SK-N-SH (cell line): ENCODE results near the gene VPS50. TPM values are rescaled to one million over a fixed set of nuclear protein-coding genes. Genes with fewer than 3 reads are reported as not detected.

Experiments
- CTCF ChIA-PET: fragments of 300-600, 350-600 bp; formaldehyde crosslinking; extraction: SDS; loops from one replicate; lab custom pipeline; 2021; lab: Yijun Ruan, JAX
- POLR2A ChIA-PET: fragments of 350-600 bp; sonication (Branson Sonifier 250); formaldehyde crosslinking; extraction: SDS; loops from one replicate; lab custom pipeline; 2020; ENCODE audit warnings: antibody characterized with exemption, inconsistent platforms; lab: Yijun Ruan, JAX
- DNase-seq: peaks from one replicate; pipeline ENCODE4 v3.0.0; 2012
- H2AFZ ChIP-seq: fragments of 200-600 bp; sonication (generic); 2 replicates; pipeline ENCODE4 v1.8.1; 2016; ENCODE audit warnings: antibody characterized with exemption, mild to moderate bottlenecking, low read depth
- H3F3A ChIP-seq: fragments of 200-600 bp; sonication (generic); replicated peaks from 2 replicates; pipeline ENCODE3; 2016; ENCODE audit warnings: antibody characterized with exemption, mild to moderate bottlenecking; ENCODE audit not compliant: insufficient read depth
- H3K27ac ChIP-seq, 2 experiments: fragments of 200-500 bp in 1 of 2; fragments of 200-600 bp in 1 of 2; sonication (Bioruptor generic) in 1 of 2; sonication (generic), shearing (Covaris generic) in 1 of 2; 2 replicates each; pipeline versions ENCODE4 v1.5.1 to v1.6.1; 2014 to 2016; ENCODE audit warnings: low read depth in 2 of 2, inconsistent platforms in 1 of 2, low read length in 1 of 2, mild to moderate bottlenecking in 1 of 2, mixed read lengths in 1 of 2
- H3K27me3 ChIP-seq: fragments of 200-600 bp; sonication (generic), shearing (Covaris generic); 2 replicates; pipeline ENCODE4 v1.6.1; 2016; ENCODE audit warnings: mixed run types; ENCODE audit not compliant: insufficient read depth
- H3K36me3 ChIP-seq, 2 experiments: fragments of 200-500 bp in 1 of 2; fragments of 200-600 bp in 1 of 2; sonication (Bioruptor generic) in 1 of 2; sonication (generic) in 1 of 2; replicated peaks in 1 of 2; 2 replicates each; pipeline versions ENCODE3 to v1.5.1; 2014 to 2016; ENCODE audit warnings: low read length in 1 of 2, mild to moderate bottlenecking in 1 of 2; ENCODE audit not compliant: insufficient read depth in 2 of 2, control insufficient read depth in 1 of 2
- H3K4me1 ChIP-seq, 2 experiments: fragments of 200-500 bp in 1 of 2; fragments of 200-600 bp in 1 of 2; sonication (Bioruptor generic) in 1 of 2; sonication (generic), shearing (Covaris generic) in 1 of 2; 2 replicates each; pipeline versions ENCODE4 v1.5.1 to v1.6.1; 2014 to 2016; ENCODE audit warnings: low read depth in 1 of 2, low read length in 1 of 2, mixed run types in 1 of 2; ENCODE audit not compliant: insufficient read depth in 2 of 2, control insufficient read depth in 1 of 2
- H3K4me2 ChIP-seq: fragments of 200-600 bp; sonication (generic), shearing (Covaris generic); 2 replicates; pipeline ENCODE4 v1.6.1; 2017; ENCODE audit warnings: mixed run types
- H3K4me3 ChIP-seq, 2 experiments: fragments of 200-500 bp in 1 of 2; fragments of 200-600 bp in 1 of 2; sonication (Bioruptor generic) in 1 of 2; sonication (generic), shearing (Covaris generic) in 1 of 2; 2 replicates each; pipeline versions ENCODE4 v1.5.1 to v1.8.1; 2014 to 2016; ENCODE audit warnings: low read depth in 2 of 2, inconsistent platforms in 1 of 2, low read length in 1 of 2, mild to moderate bottlenecking in 1 of 2, mixed read lengths in 1 of 2, moderate library complexity in 1 of 2
- H3K79me2 ChIP-seq: fragments of 200-600 bp; sonication (generic); 2 replicates; pipeline ENCODE4 v1.8.1; 2017; ENCODE audit warnings: mild to moderate bottlenecking; ENCODE audit not compliant: insufficient read depth
- H3K9ac ChIP-seq: fragments of 200-600 bp; sonication (generic); 2 replicates; pipeline ENCODE4 v1.6.1; 2017; ENCODE audit warnings: mixed run types
- H3K9me2 ChIP-seq: fragments of 200-600 bp; sonication (generic); 2 replicates; pipeline ENCODE4 v1.6.1; 2017; ENCODE audit warnings: mixed run types
- H3K9me3 ChIP-seq: fragments of 200-600 bp; sonication (generic); 2 replicates; pipeline ENCODE4 v1.6.1; 2017; ENCODE audit warnings: mixed run types, mild to moderate bottlenecking, moderate library complexity
- H4K20me1 ChIP-seq: fragments of 200-600 bp; sonication (generic); 2 replicates; pipeline ENCODE4 v1.6.1; 2017; ENCODE audit warnings: mild to moderate bottlenecking, mixed run types; ENCODE audit not compliant: insufficient read depth
- FOXJ3 ChIP-seq: sonication (generic); formaldehyde crosslinking; IDR thresholded peaks from 2 replicates; pipeline ENCODE4 v1.5.1; 2020; ENCODE audit warnings: mild to moderate bottlenecking, missing genetic modification reagents
- FOXM1 ChIP-seq: IDR thresholded peaks from 2 replicates; pipeline ENCODE4 v1.4.0; 2012; ENCODE audit warnings: low read depth, mild to moderate bottlenecking
- GATA2 ChIP-seq: sonication (generic); formaldehyde crosslinking; IDR thresholded peaks from 2 replicates; pipeline ENCODE4 v1.5.0; 2020; ENCODE audit warnings: mild to moderate bottlenecking, missing genetic modification reagents
- MXI1 ChIP-seq: IDR thresholded peaks from 2 replicates; pipeline ENCODE4 v1.6.1; 2012; ENCODE audit warnings: mild to moderate bottlenecking, low read depth, low read length, improper control_type of control experiment
- TCF12 ChIP-seq: IDR thresholded peaks from 2 replicates; pipeline ENCODE4 v1.4.0; 2012
- TEAD4 ChIP-seq: IDR thresholded peaks from 2 replicates; pipeline ENCODE4 v1.4.0; 2012; ENCODE audit warnings: mild to moderate bottlenecking, borderline replicate concordance; ENCODE audit not compliant: insufficient read depth
- WGBS: methylation state at CpG from one replicate; pipeline ENCODE4 v1.1.6; 2017; ENCODE audit warnings: low lambda C conversion rate; 5-methylcytosine and 5-hydroxymethylcytosine counted together
- polyA plus RNA-seq, 3 experiments: library from polyadenylated mRNA; depleted of rRNA; stranded (reverse); fragments of >200 nt; gene quantifications; 2 replicates each; pipeline ENCODE4 v1.2.3, GENCODE V29; 2012
- TF ChIP-seq, protein P1 (sequence below): IDR thresholded peaks from 2 replicates; pipeline ENCODE4 v1.6.1; 2012; ENCODE audit warnings: mild to moderate bottlenecking, low read depth, low read length, moderate library complexity
- TF ChIP-seq, protein P2 (sequence below): IDR thresholded peaks from 2 replicates; pipeline ENCODE4 v1.4.0; 2012; ENCODE audit warnings: low read depth
- TF ChIP-seq, protein P3 (sequence below): IDR thresholded peaks from 2 replicates; pipeline ENCODE4 v1.4.0; 2012; ENCODE audit warnings: low read depth, borderline replicate concordance

Gene VPS50
- polyA plus RNA-seq, 1 of the 3 experiments (the other 2 are of a cell fraction), result 9.1 TPM

DNA sequence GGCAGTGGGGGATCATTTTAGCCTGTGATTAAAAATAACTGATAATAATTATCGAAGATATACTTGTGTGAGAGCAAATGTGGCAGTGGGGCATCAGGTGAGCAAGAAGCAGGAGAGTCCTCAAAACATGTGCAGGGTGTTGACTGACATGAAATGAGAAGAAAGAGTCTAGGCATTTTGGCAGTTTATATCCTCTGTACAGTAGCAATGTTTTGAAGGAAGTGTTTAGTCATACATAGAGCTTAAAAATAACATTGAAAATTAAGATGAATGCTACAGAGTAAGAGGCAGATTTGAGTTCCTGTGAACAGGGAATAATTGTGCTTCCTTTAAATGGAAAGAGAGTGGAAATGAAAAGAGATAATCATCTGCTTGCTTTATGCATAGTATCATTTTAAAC, 47.4 kb downstream of the VPS50 start:
- Histone ChIP-seq H3K4me3 (no peak overlapping the region), H3K9me2 (no peaks in the 10 kb centered on the region), H3K9ac (no peak overlapping the region), H3F3A (no peaks in the 10 kb centered on the region), H3K9me3 (no peaks in the 10 kb centered on the region), H3K79me2 (no peaks in the 10 kb centered on the region), H3K4me2 (no peak overlapping the region), H3K27ac (no peak overlapping the region), H4K20me1 (no peaks in the 10 kb centered on the region), H3K36me3 (peaks cover 23 to 37% of the 10 kb centered on the region in 2 experiments), H3K27me3 (no peaks in the 10 kb centered on the region), H3K4me1 (no peaks in the 10 kb centered on the region; a peak in 1 of 4 replicates), H2AFZ (no peak overlapping the region)
- DNase-seq, result no peak
- WGBS, result 85% methylated on average over 1 of the region's 1 CpG
- ChIA-PET CTCF (interaction anchor here (0.9 to 1.7 kb wide), 5 partner anchors 10 to 95 kb away, joined by 3 to 7 read pairs (median 3); no protein-coding TSS in a partner anchor), POLR2A (no interaction called here)
- no peak for TF ChIP-seq FOXJ3 (CRISPR knock-in tag)
- TF ChIP-seq GATA2, result no peak

DNA sequence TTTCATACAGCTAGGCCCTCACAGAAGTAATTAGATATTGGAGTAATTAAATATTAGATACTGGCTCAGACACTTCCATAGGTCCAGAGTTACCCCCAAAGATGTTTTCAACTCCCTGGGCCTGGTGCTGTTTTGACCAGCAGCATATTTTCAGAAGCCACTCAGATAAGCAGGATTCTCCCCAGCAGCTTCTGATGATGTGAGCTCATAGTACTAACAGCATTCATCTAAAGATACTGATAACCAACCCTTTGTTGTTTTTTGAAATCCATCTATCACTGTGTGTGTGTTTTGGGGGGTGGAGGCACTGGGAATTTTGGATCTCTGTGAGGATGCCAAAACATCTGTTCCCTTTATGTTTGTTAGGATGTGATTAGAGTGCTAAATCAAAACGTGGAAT, 52.7 kb downstream of the VPS50 start:
- DNase-seq, result no peak
- no peaks in the 10 kb centered on the region for H3K27me3 ChIP-seq
- peaks cover 9 to 14% of the 10 kb centered on the region in 2 experiments for H3K36me3 ChIP-seq
- 23% methylated on average over 1 of the region's 1 CpG for WGBS
- no peak overlapping the region for H3K27ac ChIP-seq
- H2AFZ ChIP-seq, result no peak overlapping the region
- TF ChIP-seq, protein P1, sequence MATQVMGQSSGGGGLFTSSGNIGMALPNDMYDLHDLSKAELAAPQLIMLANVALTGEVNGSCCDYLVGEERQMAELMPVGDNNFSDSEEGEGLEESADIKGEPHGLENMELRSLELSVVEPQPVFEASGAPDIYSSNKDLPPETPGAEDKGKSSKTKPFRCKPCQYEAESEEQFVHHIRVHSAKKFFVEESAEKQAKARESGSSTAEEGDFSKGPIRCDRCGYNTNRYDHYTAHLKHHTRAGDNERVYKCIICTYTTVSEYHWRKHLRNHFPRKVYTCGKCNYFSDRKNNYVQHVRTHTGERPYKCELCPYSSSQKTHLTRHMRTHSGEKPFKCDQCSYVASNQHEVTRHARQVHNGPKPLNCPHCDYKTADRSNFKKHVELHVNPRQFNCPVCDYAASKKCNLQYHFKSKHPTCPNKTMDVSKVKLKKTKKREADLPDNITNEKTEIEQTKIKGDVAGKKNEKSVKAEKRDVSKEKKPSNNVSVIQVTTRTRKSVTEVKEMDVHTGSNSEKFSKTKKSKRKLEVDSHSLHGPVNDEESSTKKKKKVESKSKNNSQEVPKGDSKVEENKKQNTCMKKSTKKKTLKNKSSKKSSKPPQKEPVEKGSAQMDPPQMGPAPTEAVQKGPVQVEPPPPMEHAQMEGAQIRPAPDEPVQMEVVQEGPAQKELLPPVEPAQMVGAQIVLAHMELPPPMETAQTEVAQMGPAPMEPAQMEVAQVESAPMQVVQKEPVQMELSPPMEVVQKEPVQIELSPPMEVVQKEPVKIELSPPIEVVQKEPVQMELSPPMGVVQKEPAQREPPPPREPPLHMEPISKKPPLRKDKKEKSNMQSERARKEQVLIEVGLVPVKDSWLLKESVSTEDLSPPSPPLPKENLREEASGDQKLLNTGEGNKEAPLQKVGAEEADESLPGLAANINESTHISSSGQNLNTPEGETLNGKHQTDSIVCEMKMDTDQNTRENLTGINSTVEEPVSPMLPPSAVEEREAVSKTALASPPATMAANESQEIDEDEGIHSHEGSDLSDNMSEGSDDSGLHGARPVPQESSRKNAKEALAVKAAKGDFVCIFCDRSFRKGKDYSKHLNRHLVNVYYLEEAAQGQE, result no peak
- H3K4me1 ChIP-seq, result peaks cover 0 to 2% of the 10 kb centered on the region in 2 experiments; a peak in 2 of 4 replicates
- no peaks in the 10 kb centered on the region for H3K9me3 ChIP-seq
- no peak overlapping the region for H3K4me3 ChIP-seq
- H3K9ac ChIP-seq, result no peak overlapping the region
- no peaks in the 10 kb centered on the region for H3K79me2 ChIP-seq
- H3K4me2 ChIP-seq, result no peak overlapping the region
- POLR2A ChIA-PET, result no interaction called here
- peaks cover under 1% of the 10 kb centered on the region for H3F3A ChIP-seq
- CTCF ChIA-PET, result no interaction called here
- H4K20me1 ChIP-seq, result no peaks in the 10 kb centered on the region
- H3K9me2 ChIP-seq, result no peaks in the 10 kb centered on the region

DNA sequence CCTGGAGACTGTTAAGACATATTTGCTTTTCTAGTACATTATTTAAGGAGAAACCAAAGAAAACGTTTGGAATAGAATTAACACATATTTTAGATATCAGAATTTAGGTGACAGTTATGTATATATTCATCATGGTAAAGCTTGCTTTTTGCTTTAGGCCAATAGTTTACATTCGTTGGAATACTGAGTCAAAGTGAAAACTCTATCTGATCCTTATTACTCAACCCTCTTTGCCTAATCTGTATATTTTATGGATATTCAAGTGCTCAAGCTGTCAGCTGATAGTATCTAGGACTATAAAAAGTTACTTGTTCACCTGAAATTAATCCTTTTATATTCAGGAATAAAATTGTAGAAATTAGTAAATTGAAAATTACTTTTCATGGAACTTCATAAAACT, 61.1 kb downstream of the VPS50 start:
- DNase-seq, result no peak
- Histone ChIP-seq H3K36me3 (peaks cover 12 to 44% of the 10 kb centered on the region in 2 experiments), H3F3A (peaks cover 4% of the 10 kb centered on the region), H3K4me2 (no peak overlapping the region), H3K4me3 (no peak overlapping the region), H3K4me1 (no peaks in the 10 kb centered on the region; a peak in 1 of 4 replicates), H3K27ac (no peak overlapping the region), H3K9me3 (no peaks in the 10 kb centered on the region), H4K20me1 (no peaks in the 10 kb centered on the region), H3K79me2 (no peaks in the 10 kb centered on the region), H3K9me2 (0 out of 2 replicates have a peak, but pooled peaks cover 5% of the 10 kb centered on the region), H3K9ac (no peak overlapping the region), H3K27me3 (no peaks in the 10 kb centered on the region), H2AFZ (no peak overlapping the region)
- POLR2A ChIA-PET, result no interaction called here
- CTCF ChIA-PET, result interaction anchor here (0.7 to 1.4 kb wide), 3 partner anchors 17 to 258 kb away, joined by 3 to 4 read pairs (median 3); no protein-coding TSS in a partner anchor
- TF ChIP-seq MXI1 (no peak), FOXM1 (no peak), GATA2 (no peak), TCF12 (no peak), TEAD4 (no peak)
- TF ChIP-seq, protein P2, sequence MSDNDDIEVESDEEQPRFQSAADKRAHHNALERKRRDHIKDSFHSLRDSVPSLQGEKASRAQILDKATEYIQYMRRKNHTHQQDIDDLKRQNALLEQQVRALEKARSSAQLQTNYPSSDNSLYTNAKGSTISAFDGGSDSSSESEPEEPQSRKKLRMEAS, result no peak
- TF ChIP-seq, protein P3, sequence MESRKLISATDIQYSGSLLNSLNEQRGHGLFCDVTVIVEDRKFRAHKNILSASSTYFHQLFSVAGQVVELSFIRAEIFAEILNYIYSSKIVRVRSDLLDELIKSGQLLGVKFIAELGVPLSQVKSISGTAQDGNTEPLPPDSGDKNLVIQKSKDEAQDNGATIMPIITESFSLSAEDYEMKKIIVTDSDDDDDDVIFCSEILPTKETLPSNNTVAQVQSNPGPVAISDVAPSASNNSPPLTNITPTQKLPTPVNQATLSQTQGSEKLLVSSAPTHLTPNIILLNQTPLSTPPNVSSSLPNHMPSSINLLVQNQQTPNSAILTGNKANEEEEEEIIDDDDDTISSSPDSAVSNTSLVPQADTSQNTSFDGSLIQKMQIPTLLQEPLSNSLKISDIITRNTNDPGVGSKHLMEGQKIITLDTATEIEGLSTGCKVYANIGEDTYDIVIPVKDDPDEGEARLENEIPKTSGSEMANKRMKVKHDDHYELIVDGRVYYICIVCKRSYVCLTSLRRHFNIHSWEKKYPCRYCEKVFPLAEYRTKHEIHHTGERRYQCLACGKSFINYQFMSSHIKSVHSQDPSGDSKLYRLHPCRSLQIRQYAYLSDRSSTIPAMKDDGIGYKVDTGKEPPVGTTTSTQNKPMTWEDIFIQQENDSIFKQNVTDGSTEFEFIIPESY, result no peak
- 69% methylated on average over 2 of the region's 2 CpGs for WGBS
